Astrocyte (in vitro differentiated cells and primary cell): ENCODE measurements around the gene ILKAP. TPM values are rescaled to one million over a fixed set of nuclear protein-coding genes. Genes with fewer than 3 reads are reported as not detected.

Experiments
- DNase-seq: peaks from one replicate; pipeline ENCODE4 v3.0.0-alpha.2; 2010; ENCODE audit warnings: low read depth
- FAIRE-seq: peaks from 2 replicates; lab custom pipeline; 2011; peaks lifted over from hg19 to GRCh38; lab: Jason Lieb, UNC
- H2AFZ ChIP-seq: 2 replicates; pipeline ENCODE4 v1.6.0; 2012; ENCODE audit warnings: low read depth, low read length, inconsistent platforms
- H3K27ac ChIP-seq: 2 replicates; pipeline ENCODE4 v1.5.1; 2011; ENCODE audit warnings: low read depth, low read length, inconsistent platforms
- H3K27me3 ChIP-seq: 2 replicates; pipeline ENCODE4 v1.6.0; 2011; ENCODE audit warnings: low read length, inconsistent platforms; ENCODE audit not compliant: insufficient read depth
- H3K36me3 ChIP-seq: 2 replicates; pipeline ENCODE4 v1.5.1; 2011; ENCODE audit warnings: low read length, inconsistent platforms; ENCODE audit not compliant: insufficient read depth
- H3K4me1 ChIP-seq: 2 replicates; pipeline ENCODE4 v1.5.1; 2011; ENCODE audit warnings: low read length, inconsistent platforms; ENCODE audit not compliant: insufficient read depth
- H3K4me2 ChIP-seq: 2 replicates; pipeline ENCODE4 v1.6.0; 2012; ENCODE audit warnings: low read length, inconsistent platforms
- H3K4me3 ChIP-seq: 2 replicates; pipeline ENCODE4 v1.5.1; 2011; ENCODE audit warnings: low read depth, mild to moderate bottlenecking, low read length, inconsistent platforms; ENCODE audit not compliant: insufficient read depth
- H3K79me2 ChIP-seq: 2 replicates; pipeline ENCODE4 v1.6.0; 2012; ENCODE audit warnings: mild to moderate bottlenecking, low read length, inconsistent platforms; ENCODE audit not compliant: insufficient read depth
- H3K9ac ChIP-seq: 2 replicates; pipeline ENCODE4 v1.6.0; 2012; ENCODE audit warnings: mild to moderate bottlenecking, low read length, inconsistent platforms
- H3K9me3 ChIP-seq: 2 replicates; pipeline ENCODE4 v1.5.1; 2012; ENCODE audit warnings: low read depth, mild to moderate bottlenecking, low read length, inconsistent platforms; ENCODE audit not compliant: insufficient read depth
- H4K20me1 ChIP-seq: 2 replicates; pipeline ENCODE4 v1.6.0; 2012; ENCODE audit warnings: low read length, inconsistent platforms; ENCODE audit not compliant: insufficient read depth
- H3K27ac Mint-ChIP-seq: one replicate; pipeline ENCODE4 v1.8.0; 2021; ENCODE audit warnings: mild to moderate bottlenecking, mixed read lengths; ENCODE audit not compliant: unreplicated experiment
- H3K27me3 Mint-ChIP-seq: one replicate; pipeline ENCODE4 v1.8.0; 2021; ENCODE audit warnings: low read depth, mixed read lengths; ENCODE audit not compliant: unreplicated experiment
- H3K36me3 Mint-ChIP-seq: one replicate; pipeline ENCODE4 v1.8.0; 2021; ENCODE audit warnings: low read depth, mixed read lengths; ENCODE audit not compliant: unreplicated experiment
- H3K4me1 Mint-ChIP-seq: one replicate; pipeline ENCODE4 v1.8.0; 2021; ENCODE audit warnings: low read depth, mixed read lengths; ENCODE audit not compliant: unreplicated experiment
- H3K4me3 Mint-ChIP-seq: one replicate; pipeline ENCODE4 v1.8.0; 2021; ENCODE audit warnings: mild to moderate bottlenecking, moderate library complexity, mixed read lengths; ENCODE audit not compliant: unreplicated experiment
- H3K9me3 Mint-ChIP-seq: one replicate; pipeline ENCODE4 v1.8.0; 2021; ENCODE audit warnings: mild to moderate bottlenecking, mixed read lengths; ENCODE audit not compliant: unreplicated experiment
- CTCF ChIP-seq: IDR thresholded peaks from 2 replicates; pipeline ENCODE4 v1.5.1; 2011; ENCODE audit warnings: low read depth, mild to moderate bottlenecking, inconsistent platforms, low read length, moderate library complexity; ENCODE audit not compliant: insufficient read depth
- EZH2 ChIP-seq: IDR thresholded peaks from 2 replicates; pipeline ENCODE4 v1.6.1; 2012; ENCODE audit warnings: mild to moderate bottlenecking, low read length, inconsistent platforms; ENCODE audit not compliant: insufficient read depth
- total RNA-seq: library from RNA; stranded (reverse); gene quantifications from 2 replicates; pipeline ENCODE4 v1.2.1, GENCODE V29; 2021

Gene ILKAP
- total RNA-seq, 1 donor from 2014 or later: 32.3 TPM

- FAIRE-seq: no peak
- Mint-ChIP-seq H3K4me1 (peaks cover 7% of the 10 kb centered on the region), H3K36me3 (no peaks in the 10 kb centered on the region), H3K27ac (no peak overlapping the region), H3K4me3 (no peak overlapping the region), H3K27me3 (peaks cover 2% of the 10 kb centered on the region), H3K9me3 (no peaks in the 10 kb centered on the region)
- TF ChIP-seq EZH2 (no peak), CTCF (no peak)
- H3K4me1 ChIP-seq: peaks cover 5% of the 10 kb centered on the region
- no peak overlapping the region for H3K4me3 ChIP-seq
- no peak overlapping the region for H2AFZ ChIP-seq
- no peak for DNase-seq
- no peaks in the 10 kb centered on the region for H4K20me1 ChIP-seq
- H3K27me3 ChIP-seq: no peaks in the 10 kb centered on the region
- H3K79me2 ChIP-seq: no peaks in the 10 kb centered on the region
- no peaks in the 10 kb centered on the region for H3K36me3 ChIP-seq
- H3K4me2 ChIP-seq: no peak overlapping the region
- no peak overlapping the region for H3K27ac ChIP-seq
- no peak overlapping the region for H3K9ac ChIP-seq
- H3K9me3 ChIP-seq: no peaks in the 10 kb centered on the region
Measured at GRCh38 chr2:238146884-238147544, 56.5 kb downstream of the ILKAP start.

GRCh38 chr2:238145851-238146250 is 57.6 kb downstream of the ILKAP start:
- TF ChIP-seq CTCF (no peak), EZH2 (no peak)
- no peak for DNase-seq
- no peak for FAIRE-seq
- H3K79me2 ChIP-seq: no peaks in the 10 kb centered on the region
- H3K9me3 Mint-ChIP-seq: no peaks in the 10 kb centered on the region
- no peak overlapping the region for H3K4me3 ChIP-seq
- H4K20me1 ChIP-seq: no peaks in the 10 kb centered on the region
- H3K9me3 ChIP-seq: no peaks in the 10 kb centered on the region
- H3K27me3 ChIP-seq: no peaks in the 10 kb centered on the region
- peaks cover 5% of the 10 kb centered on the region for H3K4me1 ChIP-seq
- H3K4me2 ChIP-seq: no peak overlapping the region
- H3K36me3 ChIP-seq: no peaks in the 10 kb centered on the region
- H3K27me3 Mint-ChIP-seq: peaks cover 2% of the 10 kb centered on the region
- no peak overlapping the region for H3K9ac ChIP-seq
- no peak overlapping the region for H2AFZ ChIP-seq
- H3K27ac Mint-ChIP-seq: no peak overlapping the region
- H3K4me1 Mint-ChIP-seq: peaks cover 14% of the 10 kb centered on the region
- H3K27ac ChIP-seq: no peak overlapping the region
- peaks cover 2% of the 10 kb centered on the region for H3K36me3 Mint-ChIP-seq
- no peak overlapping the region for H3K4me3 Mint-ChIP-seq

- no peak overlapping the region for H3K27ac ChIP-seq
- no peaks in the 10 kb centered on the region for H3K9me3 ChIP-seq
- FAIRE-seq: no peak
- no peaks in the 10 kb centered on the region for H3K36me3 ChIP-seq
- peaks cover 2% of the 10 kb centered on the region for H3K36me3 Mint-ChIP-seq
- no peak for DNase-seq
- no peaks in the 10 kb centered on the region for H3K79me2 ChIP-seq
- no peaks in the 10 kb centered on the region for H4K20me1 ChIP-seq
- H3K4me3 ChIP-seq: no peak overlapping the region
- H3K4me1 Mint-ChIP-seq: peaks cover 14% of the 10 kb centered on the region
- H3K27ac Mint-ChIP-seq: peak overlapping the region; percentile 62
- no peak overlapping the region for H3K4me2 ChIP-seq
- no peaks in the 10 kb centered on the region for H3K9me3 Mint-ChIP-seq
- no peaks in the 10 kb centered on the region for H3K27me3 ChIP-seq
- H3K4me1 ChIP-seq: peaks cover 5% of the 10 kb centered on the region
- H3K27me3 Mint-ChIP-seq: peaks cover 2% of the 10 kb centered on the region
- H3K9ac ChIP-seq: no peak overlapping the region
- TF ChIP-seq EZH2 (no peak), CTCF (no peak)
- no peak overlapping the region for H2AFZ ChIP-seq
- H3K4me3 Mint-ChIP-seq: no peak overlapping the region
Measured at GRCh38 chr2:238145046-238145445, 58.4 kb downstream of the ILKAP start.
